ENCODE measurements around the gene RAB6B.

The RAB6B gene

GRCh38 chr3:133933097-133934024 is 37.7 kb upstream of the RAB6B start:
- TF ChIP-seq MYC (IDR thresholded peaks at IDR 0.05; ENCODE audit: low read depth, low read length), result no peak
- no peak for TF ChIP-seq MAX (IDR thresholded peaks at IDR 0.05; ENCODE audit: low read depth, low read length)
- TF ChIP-seq CTCF (IDR thresholded peaks at IDR 0.05; ENCODE audit: low read depth, low read length), result no peak
- TF ChIP-seq POLR2A (IDR thresholded peaks at IDR 0.05; ENCODE audit: extremely low read depth, insufficient read length), result no peak
- no peak for DNase-seq (ENCODE audit: low read depth)

GRCh38 chr3:133932009-133932408 is 36.3 kb upstream of the RAB6B start:
- H3K4me3 ChIP-seq (ENCODE audit: low read depth, low read length), result no peak overlapping the region
- TF ChIP-seq CTCF (IDR thresholded peaks at IDR 0.05; ENCODE audit: low read depth, low read length) (no peak), MAX (IDR thresholded peaks at IDR 0.05; ENCODE audit: low read depth, low read length) (no peak), POLR2A (IDR thresholded peaks at IDR 0.05; ENCODE audit: extremely low read depth, insufficient read length) (no peak), MYC (IDR thresholded peaks at IDR 0.05; ENCODE audit: low read depth, low read length) (no peak)
- DNase-seq (ENCODE audit: low read depth), result no peak

More at GRCh38 chr3:133933097-133934024, 37.7 kb upstream of the RAB6B start:
- no peak overlapping the region for H3K4me3 ChIP-seq (ENCODE audit: low read depth, low read length)

- TF ChIP-seq MAX (IDR thresholded peaks at IDR 0.05; ENCODE audit: low read depth, low read length) (no peak), POLR2A (IDR thresholded peaks at IDR 0.05; ENCODE audit: extremely low read depth, insufficient read length) (no peak), MYC (IDR thresholded peaks at IDR 0.05; ENCODE audit: low read depth, low read length) (no peak), CTCF (IDR thresholded peaks at IDR 0.05; ENCODE audit: low read depth, low read length) (no peak)
- no peak for DNase-seq (ENCODE audit: low read depth)
- no peak overlapping the region for H3K4me3 ChIP-seq (ENCODE audit: low read depth, low read length)
These were observed 35.4 kb upstream of the RAB6B start for GRCh38 chr3:133931084-133931483.

- no peak for TF ChIP-seq MYC (IDR thresholded peaks at IDR 0.05; ENCODE audit: low read depth, low read length)
- TF ChIP-seq CTCF (IDR thresholded peaks at IDR 0.05; ENCODE audit: low read depth, low read length), result peak; percentile 65
- TF ChIP-seq MAX (IDR thresholded peaks at IDR 0.05; ENCODE audit: low read depth, low read length), result 0 out of 2 replicates have a peak, but pooled peaks have one; percentile 16
- H3K4me3 ChIP-seq (ENCODE audit: low read depth, low read length), result no peak overlapping the region
- peak; percentile 79 for DNase-seq (ENCODE audit: low read depth)
These were observed 34.8 kb upstream of the RAB6B start for GRCh38 chr3:133930341-133930933.

GRCh38 chr3:133928903-133929607 is 33.4 kb upstream of the RAB6B start:
- H3K4me3 ChIP-seq (ENCODE audit: low read depth, low read length), result no peak overlapping the region
- no peak for DNase-seq (ENCODE audit: low read depth)
- TF ChIP-seq CTCF (IDR thresholded peaks at IDR 0.05; ENCODE audit: low read depth, low read length) (no peak), POLR2A (IDR thresholded peaks at IDR 0.05; ENCODE audit: extremely low read depth, insufficient read length) (no peak), MAX (IDR thresholded peaks at IDR 0.05; ENCODE audit: low read depth, low read length) (no peak), MYC (IDR thresholded peaks at IDR 0.05; ENCODE audit: low read depth, low read length) (no peak)

Measured in NB4 (cell line).